SK-N-SH (cell line): Measurements from ENCODE around the gene C10orf90.

Experiments
- ELF1 ChIP-seq: IDR thresholded peaks from 2 replicates; pipeline ENCODE4 v1.4.0; 2012
- EZH2phosphoT487 ChIP-seq: fragments of 200-600 bp; sonication (generic); IDR thresholded peaks from 2 replicates; pipeline ENCODE4 v1.6.1; 2017; ENCODE audit warnings: low read depth, mixed run types, mild to moderate bottlenecking, antibody characterized with exemption, moderate library complexity, borderline replicate concordance
- FOXM1 ChIP-seq: IDR thresholded peaks from 2 replicates; pipeline ENCODE4 v1.4.0; 2012; ENCODE audit warnings: low read depth, mild to moderate bottlenecking
- JUND ChIP-seq: IDR thresholded peaks from 2 replicates; pipeline ENCODE4 v1.4.0; 2012
- MXI1 ChIP-seq: IDR thresholded peaks from 2 replicates; pipeline ENCODE4 v1.6.1; 2012; ENCODE audit warnings: mild to moderate bottlenecking, low read depth, low read length, improper control_type of control experiment
- RCOR1 ChIP-seq: fragments of 150-350 bp; IDR thresholded peaks from 2 replicates; pipeline ENCODE4 v1.6.1; 2017; ENCODE audit warnings: antibody characterized with exemption, low read length
- TAF1 ChIP-seq: IDR thresholded peaks from 2 replicates; pipeline ENCODE4 v1.6.1; 2012; ENCODE audit warnings: low read depth, mild to moderate bottlenecking, low read length, moderate library complexity, borderline replicate concordance
- TEAD4 ChIP-seq: IDR thresholded peaks from 2 replicates; pipeline ENCODE4 v1.4.0; 2012; ENCODE audit warnings: mild to moderate bottlenecking, borderline replicate concordance; ENCODE audit not compliant: insufficient read depth
- USF2 ChIP-seq: fragments of 150-350 bp; IDR thresholded peaks from 2 replicates; pipeline ENCODE4 v1.6.1; 2017; ENCODE audit warnings: antibody characterized with exemption, low read length, low read depth, borderline replicate concordance
- YY1 ChIP-seq: IDR thresholded peaks from 2 replicates; pipeline ENCODE4 v1.4.0; 2012; ENCODE audit warnings: low read depth, mild to moderate bottlenecking
- TF ChIP-seq, protein P1 (sequence below): fragments of 200-600 bp; sonication (generic); IDR thresholded peaks from 2 replicates; pipeline ENCODE4 v1.6.1; 2017; ENCODE audit warnings: antibody characterized with exemption, mild to moderate bottlenecking, moderate library complexity

DNA sequence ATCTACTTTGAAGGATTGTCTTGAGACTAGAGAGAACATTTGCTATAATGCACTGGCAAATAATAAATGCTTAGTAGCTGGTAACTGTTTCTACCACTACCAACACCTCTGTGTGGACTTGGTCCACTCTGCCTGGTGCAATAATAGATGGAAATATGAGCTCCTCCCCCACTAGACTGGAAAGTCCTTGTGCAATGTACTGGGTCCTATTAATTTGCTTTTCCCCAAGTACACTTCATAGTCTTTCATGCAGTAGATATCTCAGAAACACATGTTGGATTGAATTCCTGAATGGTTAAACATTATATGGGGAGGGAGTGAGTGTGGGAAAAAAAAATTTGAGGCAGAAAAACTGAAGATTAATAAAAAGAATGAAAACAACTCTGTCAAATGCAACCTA lies 119.3 kb downstream of the C10orf90 start:
- TF ChIP-seq YY1 (no peak), EZH2phosphoT487 (no peak), JUND (no peak), TAF1 (no peak), ELF1 (no peak), TEAD4 (no peak), FOXM1 (no peak), USF2 (no peak), MXI1 (no peak), RCOR1 (no peak)
- TF ChIP-seq, protein P1, sequence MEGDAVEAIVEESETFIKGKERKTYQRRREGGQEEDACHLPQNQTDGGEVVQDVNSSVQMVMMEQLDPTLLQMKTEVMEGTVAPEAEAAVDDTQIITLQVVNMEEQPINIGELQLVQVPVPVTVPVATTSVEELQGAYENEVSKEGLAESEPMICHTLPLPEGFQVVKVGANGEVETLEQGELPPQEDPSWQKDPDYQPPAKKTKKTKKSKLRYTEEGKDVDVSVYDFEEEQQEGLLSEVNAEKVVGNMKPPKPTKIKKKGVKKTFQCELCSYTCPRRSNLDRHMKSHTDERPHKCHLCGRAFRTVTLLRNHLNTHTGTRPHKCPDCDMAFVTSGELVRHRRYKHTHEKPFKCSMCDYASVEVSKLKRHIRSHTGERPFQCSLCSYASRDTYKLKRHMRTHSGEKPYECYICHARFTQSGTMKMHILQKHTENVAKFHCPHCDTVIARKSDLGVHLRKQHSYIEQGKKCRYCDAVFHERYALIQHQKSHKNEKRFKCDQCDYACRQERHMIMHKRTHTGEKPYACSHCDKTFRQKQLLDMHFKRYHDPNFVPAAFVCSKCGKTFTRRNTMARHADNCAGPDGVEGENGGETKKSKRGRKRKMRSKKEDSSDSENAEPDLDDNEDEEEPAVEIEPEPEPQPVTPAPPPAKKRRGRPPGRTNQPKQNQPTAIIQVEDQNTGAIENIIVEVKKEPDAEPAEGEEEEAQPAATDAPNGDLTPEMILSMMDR, result no peak
